H1 (cell line): ENCODE results near the gene NEURL2. TPM values are rescaled to one million over a fixed set of nuclear protein-coding genes. Genes with fewer than 3 reads are reported as not detected.

Experiments used
- CTCF ChIA-PET: fragments of 300-600 bp; sonication (Branson Sonifier 250); formaldehyde crosslinking; loops from one replicate; lab custom pipeline; 2021; ENCODE audit not compliant: partially characterized antibody; lab: Charles Lee
- POLR2A ChIA-PET: fragments of 300-600 bp; sonication (Branson Sonifier 250); formaldehyde crosslinking; loops from one replicate; lab custom pipeline; 2021; ENCODE audit warnings: inconsistent platforms; ENCODE audit not compliant: partially characterized antibody; lab: Charles Lee
- DNase-seq, 2 experiments: peaks; one replicate each; pipeline versions ENCODE4 v3.0.0 to v3.0.0-alpha.2; 2010 to 2022; ENCODE audit warnings: low spot score in 2 of 2, low read depth in 1 of 2, mixed read lengths in 1 of 2
- FAIRE-seq: peaks from 2 replicates; lab custom pipeline; 2011; peaks lifted over from hg19 to GRCh38; lab: Jason Lieb, UNC
- H2AFZ ChIP-seq: 2 replicates; pipeline ENCODE4 v1.8.1; 2012; ENCODE audit warnings: low read length, inconsistent platforms
- H2AK5ac ChIP-seq: 2 replicates; pipeline ENCODE4 v1.6.1; 2013; ENCODE audit warnings: low read depth, low read length
- H2BK120ac ChIP-seq: replicated peaks from 2 replicates; pipeline ENCODE3; 2013; ENCODE audit warnings: low read depth, low read length, inconsistent platforms
- H2BK12ac ChIP-seq: 2 replicates; pipeline ENCODE4 v1.6.1; 2013; ENCODE audit warnings: low read depth, low read length
- H2BK15ac ChIP-seq: 2 replicates; pipeline ENCODE4 v1.6.1; 2013; ENCODE audit warnings: low read length
- H2BK20ac ChIP-seq: 2 replicates; pipeline ENCODE4 v1.6.1; 2013; ENCODE audit warnings: low read length
- H2BK5ac ChIP-seq: 2 replicates; pipeline ENCODE4 v1.6.1; 2013; ENCODE audit warnings: low read depth, low read length
- H3K14ac ChIP-seq: 2 replicates; pipeline ENCODE4 v1.6.1; 2013; ENCODE audit warnings: inconsistent platforms; ENCODE audit not compliant: insufficient read length
- H3K18ac ChIP-seq: 2 replicates; pipeline ENCODE4 v1.6.1; 2013; ENCODE audit warnings: low read length; ENCODE audit errors: extremely low read depth
- H3K23ac ChIP-seq: 2 replicates; pipeline ENCODE4 v1.6.1; 2013; ENCODE audit warnings: inconsistent platforms; ENCODE audit not compliant: insufficient read length
- H3K23me2 ChIP-seq: 2 replicates; pipeline ENCODE4 v1.6.1; 2013; ENCODE audit warnings: low read depth, low read length
- H3K27ac ChIP-seq: 2 replicates; pipeline ENCODE4 v1.6.1; 2011; ENCODE audit warnings: low read depth, low read length, inconsistent platforms
- H3K27me3 ChIP-seq, 4 experiments: replicated peaks in 1 of 4; 1 replicate in 1 of 4; 2 replicates in 3 of 4; pipeline versions ENCODE4 v1.6.1 to v1.8.1; 2011 to 2013; ENCODE audit warnings: low read length in 3 of 4, mild to moderate bottlenecking in 3 of 4, inconsistent platforms in 2 of 4, mixed read lengths in 2 of 4, moderate library complexity in 1 of 4; ENCODE audit not compliant: control insufficient read depth in 3 of 4, insufficient read depth in 3 of 4; ENCODE audit errors: extremely low read depth in 1 of 4
- H3K36me3 ChIP-seq, 4 experiments: 2 replicates each; pipeline versions ENCODE4 v1.6.1 to v1.8.1; 2011 to 2013; ENCODE audit warnings: mild to moderate bottlenecking in 4 of 4, low read length in 3 of 4, moderate library complexity in 2 of 4, control low read depth in 1 of 4, inconsistent platforms in 1 of 4; ENCODE audit not compliant: insufficient read depth in 4 of 4, control insufficient read depth in 2 of 4
- H3K4ac ChIP-seq: replicated peaks from 2 replicates; pipeline ENCODE3; 2013; ENCODE audit warnings: low read length, low read depth, mixed read lengths, inconsistent platforms; ENCODE audit not compliant: insufficient read length
- H3K4me1 ChIP-seq, 4 experiments: replicated peaks in 1 of 4; 1 replicate in 1 of 4; 2 replicates in 3 of 4; pipeline versions ENCODE4 v1.6.1 to v1.8.1; 2011 to 2013; ENCODE audit warnings: low read length in 3 of 4, inconsistent platforms in 2 of 4, mixed read lengths in 1 of 4; ENCODE audit not compliant: insufficient read depth in 4 of 4, control insufficient read depth in 3 of 4
- H3K4me2 ChIP-seq, 2 experiments: 2 replicates each; pipeline versions ENCODE4 v1.6.1 to v1.8.1; 2011 to 2013; ENCODE audit warnings: low read depth in 2 of 2, low read length in 2 of 2, control low read depth in 1 of 2, inconsistent platforms in 1 of 2, mild to moderate bottlenecking in 1 of 2; ENCODE audit not compliant: insufficient read depth in 1 of 2
- H3K4me3 ChIP-seq, 4 experiments: fragments of 200-600, 300-600 bp in 1 of 4; sonication (generic), shearing (Covaris generic), sonication (Bioruptor Twin) in 1 of 4; 2 replicates each; pipeline versions ENCODE4 v1.5.1 to v1.8.1; 2011 to 2016; ENCODE audit warnings: low read length in 4 of 4, low read depth in 3 of 4, control low read depth in 2 of 4, inconsistent platforms in 2 of 4, mild to moderate bottlenecking in 2 of 4, mixed read lengths in 1 of 4, moderate library complexity in 1 of 4; ENCODE audit not compliant: insufficient read depth in 2 of 4; ENCODE audit errors: extremely low read depth in 1 of 4
- H3K56ac ChIP-seq: replicated peaks from 2 replicates; pipeline ENCODE3; 2013; ENCODE audit warnings: low read depth, mild to moderate bottlenecking, mixed read lengths, low read length, inconsistent platforms; ENCODE audit not compliant: insufficient read length
- H3K79me1 ChIP-seq: 2 replicates; pipeline ENCODE4 v1.6.1; 2013; ENCODE audit warnings: low read depth, low read length, control low read depth
- H3K79me2 ChIP-seq, 2 experiments: 2 replicates each; pipeline versions ENCODE4 v1.6.1 to v1.8.1; 2012 to 2013; ENCODE audit warnings: low read length in 2 of 2, mild to moderate bottlenecking in 2 of 2, inconsistent platforms in 1 of 2; ENCODE audit not compliant: insufficient read depth in 2 of 2, control insufficient read depth in 1 of 2
- H3K9ac ChIP-seq, 4 experiments: replicated peaks in 1 of 4; 1 replicate in 1 of 4; 2 replicates in 3 of 4; pipeline versions ENCODE4 v1.6.1 to v1.8.1; 2011 to 2013; ENCODE audit warnings: low read depth in 3 of 4, low read length in 3 of 4, control low read depth in 2 of 4, mild to moderate bottlenecking in 2 of 4, moderate library complexity in 2 of 4, inconsistent platforms in 1 of 4; ENCODE audit errors: extremely low read depth in 1 of 4
- H3K9me3 ChIP-seq, 2 experiments: 2 replicates each; pipeline versions ENCODE4 v1.6.1 to v1.8.1; 2012 to 2013; ENCODE audit warnings: mild to moderate bottlenecking in 2 of 2, moderate library complexity in 2 of 2, control low read depth in 1 of 2, inconsistent platforms in 1 of 2, low read depth in 1 of 2, low read length in 1 of 2, mixed read lengths in 1 of 2; ENCODE audit not compliant: insufficient read depth in 2 of 2
- H4K20me1 ChIP-seq, 2 experiments: replicated peaks in 1 of 2; 2 replicates each; pipeline versions ENCODE3 to v1.8.1; 2011 to 2013; ENCODE audit warnings: inconsistent platforms in 2 of 2, low read length in 2 of 2, mild to moderate bottlenecking in 1 of 2; ENCODE audit not compliant: insufficient read depth in 2 of 2, control insufficient read depth in 1 of 2
- H4K5ac ChIP-seq: 2 replicates; pipeline ENCODE4 v1.6.1; 2013; ENCODE audit warnings: low read length, low read depth, mixed read lengths, inconsistent platforms; ENCODE audit not compliant: insufficient read length
- H4K8ac ChIP-seq: 2 replicates; pipeline ENCODE4 v1.8.0; 2013; ENCODE audit warnings: mild to moderate bottlenecking, moderate library complexity, low read length, inconsistent platforms; ENCODE audit not compliant: insufficient read depth; ENCODE audit errors: extremely low read depth
- H4K91ac ChIP-seq: replicated peaks from 2 replicates; pipeline ENCODE3; 2013; ENCODE audit warnings: low read length, mixed read lengths, inconsistent platforms; ENCODE audit not compliant: insufficient read length
- BCL11A ChIP-seq, 2 experiments: IDR thresholded peaks; one replicate each; pipeline ENCODE4 v1.6.1; 2011; ENCODE audit warnings: low read depth in 2 of 2, low read length in 2 of 2, mild to moderate bottlenecking in 2 of 2
- KDM5A ChIP-seq: fragments of 200-600 bp; IDR thresholded peaks from 2 replicates; pipeline ENCODE4 v1.7.1; 2012; ENCODE audit warnings: mild to moderate bottlenecking, low read length, inconsistent platforms, mixed read lengths
- MAFK ChIP-seq: IDR thresholded peaks from 2 replicates; pipeline ENCODE4 v1.6.1; 2012; ENCODE audit warnings: low read depth, mild to moderate bottlenecking, improper control_type of control experiment, low read length
- WGBS, 2 experiments: shearing (Covaris generic) in 1 of 2; methylation state at CpG; one replicate each; pipeline versions ENCODE4 v1.1.6 to v1.1.7; 2013 to 2015; ENCODE audit warnings: low lambda C conversion rate in 2 of 2, mixed read lengths in 2 of 2, inconsistent platforms in 1 of 2, low coverage in 1 of 2, missing lambda C conversion rate in 1 of 2; ENCODE audit not compliant: insufficient replicate concordance in 2 of 2, insufficient coverage in 1 of 2, insufficient read length in 1 of 2; ENCODE audit errors: extremely low coverage in 1 of 2, missing lambda C conversion rate in 1 of 2; 5-methylcytosine and 5-hydroxymethylcytosine counted together
- polyA plus RNA-seq, 7 experiments: library from polyadenylated mRNA; depleted of rRNA in 3 of 7; stranded (reverse) in 5 of 7; unstranded in 2 of 7; fragments of >200 nt in 5 of 7; fragments of 200-250 nt in 2 of 7; gene quantifications; 1 replicate in 5 of 7; 2 replicates in 1 of 7; 4 replicates in 1 of 7; pipeline versions ENCODE4 v1.2.1 to v1.2.3, GENCODE V29; 2011 to 2013; ENCODE audit warnings: missing spikeins in 2 of 7, mixed read lengths in 2 of 7
- total RNA-seq: library from RNA; stranded (reverse); fragmentation: NEBNext Ultra II Directional; extraction: Animal tissue kit (Norgen Biotek cat#: 25700); gene quantifications from 2 replicates; pipeline ENCODE4 v1.2.1, GENCODE V29; 2021

Gene NEURL2
- total and polyA plus RNA-seq, 2 of the 8 experiments (the other 6 are each of a cell fraction or from before 2014, with no cell fraction given) = 6.9 TPM

DNA sequence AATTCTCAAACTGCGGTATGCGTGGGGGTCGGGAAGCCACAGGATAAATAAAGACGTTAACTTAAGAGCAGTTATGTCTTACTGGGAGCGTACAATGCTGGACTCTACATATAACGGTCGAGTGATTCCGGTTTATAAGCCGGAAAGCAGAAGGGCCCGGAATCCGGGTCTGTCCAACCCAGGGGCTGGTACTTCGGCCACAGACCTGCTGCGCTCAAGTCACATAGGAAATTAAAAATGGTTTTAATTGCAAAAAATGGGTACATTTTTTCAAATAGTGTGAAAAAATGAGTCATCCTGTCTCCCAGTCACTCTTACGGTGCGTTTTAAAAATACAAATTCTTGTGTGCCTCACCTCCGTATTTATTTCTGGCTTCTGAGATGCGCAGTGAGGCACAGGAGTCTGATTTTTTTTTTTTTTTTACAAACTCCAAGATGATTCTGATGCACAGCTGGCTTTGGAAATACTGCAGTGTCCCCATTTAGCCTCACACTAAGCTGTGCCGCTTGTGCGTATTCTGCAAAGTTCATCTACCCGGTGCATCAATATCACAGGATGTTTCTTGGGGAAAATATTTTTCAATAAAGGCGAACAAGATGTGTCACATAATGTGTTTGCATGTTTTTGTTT, 44.5 kb upstream of the NEURL2 start:
- no peak overlapping the region for H2BK120ac ChIP-seq
- H4K8ac ChIP-seq = peak overlapping the region; percentile 66; the same call in 1 of the 2 replicates
- no peak overlapping the region for H3K4ac ChIP-seq
- no peak overlapping the region for H2AFZ ChIP-seq
- no peaks in the 10 kb centered on the region; the same call in 1 of the 2 replicates for H3K79me1 ChIP-seq
- 31% methylated on average over 21 of the region's 21 CpGs; no CpG with 5 or more reads in 1 of the 2 experiments for WGBS, 2 experiments
- H3K4me1 ChIP-seq = peaks cover 5 to 31% (median 14%) of the 10 kb centered on the region in 4 experiments
- H2AK5ac ChIP-seq = no peak overlapping the region
- H3K4me3 ChIP-seq = peak overlapping the region; percentile 74 to 91 (median 84)
- H3K9ac ChIP-seq = peak overlapping the region; percentile 51 to 91 (median 58)
- CTCF ChIA-PET = interaction anchor here (1.6 to 3.5 kb wide), 2 partner anchors 34 to 45 kb away, joined by 8 to 15 read pairs; partner anchors contain the start of genes CTSA and NEURL2
- peaks cover 3% of the 10 kb centered on the region; the same call in 1 of the 2 replicates for H3K23me2 ChIP-seq
- H2BK12ac ChIP-seq = no peak overlapping the region
- FAIRE-seq (no peak), DNase-seq (no peak)
- no peak overlapping the region for H4K5ac ChIP-seq
- no peak overlapping the region for H3K23ac ChIP-seq
- POLR2A ChIA-PET = interaction anchor here (0.7 to 18.4 kb wide), 29 partner anchors 13 to 123 kb away, joined by 3 to 283 read pairs (median 8); partner anchors contain the start of genes ACOT8, CTSA, NEURL2 and PLTP
- H3K4me2 ChIP-seq = peak overlapping the region; percentile 60 to 72
- no peak overlapping the region for H3K56ac ChIP-seq
- no peak overlapping the region for H2BK15ac ChIP-seq
- no peak overlapping the region for H3K18ac ChIP-seq
- no peaks in the 10 kb centered on the region for H3K27me3 ChIP-seq
- no peak overlapping the region for H2BK20ac ChIP-seq
- H3K36me3 ChIP-seq = peaks cover 3 to 22% (median 19%) of the 10 kb centered on the region in 4 experiments; a peak in 7 of 8 replicates
- H3K9me3 ChIP-seq = no peaks in the 10 kb centered on the region
- no peak overlapping the region; the same call in 1 of the 2 replicates for H2BK5ac ChIP-seq
- no peak overlapping the region for H4K91ac ChIP-seq
- no peaks in the 10 kb centered on the region for H4K20me1 ChIP-seq
- H3K27ac ChIP-seq = peak overlapping the region; percentile 57
- no peak overlapping the region for H3K14ac ChIP-seq
- no peak for TF ChIP-seq BCL11A (IDR thresholded peaks at IDR 0.05; ENCODE audit: low read depth in 2 of 2, low read length in 2 of 2)
- 0 out of 2 replicates have a peak, but pooled peaks have one; percentile 22 for TF ChIP-seq KDM5A
- no peak for TF ChIP-seq MAFK
- TF ChIP-seq, all 59 proteins: peak for 1
- H3K79me2 ChIP-seq = peaks cover 0 to 22% of the 10 kb centered on the region in 2 experiments; a peak in 2 of 4 replicates
